ENCODE results near the gene CYP27B1.

The CYP27B1 gene

GRCh38 chr12:57766464-57767304 lies at the start of gene CYP27B1:
Gene CYP27B1, minus strand, starts transcription at chr12:57767078. Its CDS starts 37 bp downstream, at chr12:57767041.
- no peak for TF ChIP-seq Cebpa-rat (IDR thresholded peaks at IDR 0.05)
- Histone ChIP-seq H3K27ac (no peak within 1 kb of the TSS), H3K4me3 (peak within 1 kb of the TSS in 2 of 10 experiments; percentile 40 to 53; a peak in 2 of 20 replicates), H3K27me3 (peaks cover 66 to 75% (median 71%) of the 10 kb centered on the region in 11 experiments), H3K9ac (no peak within 1 kb of the TSS), H3K36me3 (peaks cover 18 to 51% (median 37%) of the 10 kb centered on the region in 11 experiments), H3K4me1 (peaks cover 18 to 55% (median 39%) of the 10 kb centered on the region in 10 experiments), H4K20me1 (peaks cover 0 to 90% (median 34%) of the 10 kb centered on the region in 11 experiments; a peak in 18 of 22 replicates), H3K9me3 (replicated peaks in 1 of 11) (peaks cover 0 to 7% (median 0%) of the 10 kb centered on the region in 11 experiments; a peak in 2 of 22 replicates), H3K4me2 (peak within 1 kb of the TSS in 5 of 11 experiments; percentile 66 to 77 (median 67); a peak in 11 of 22 replicates)

GRCh38 chr12:57816001-57816854 lies 49.4 kb upstream of the CYP27B1 start:
- Histone ChIP-seq H3K36me3 (peaks cover 23 to 37% (median 30%) of the 10 kb centered on the region in 11 experiments), H3K4me2 (peak overlapping the region in 7 of 11 experiments; percentile 19 to 85 (median 81); a peak in 13 of 22 replicates), H4K20me1 (peaks cover 0 to 22% (median 0%) of the 10 kb centered on the region in 11 experiments; a peak in 7 of 22 replicates), H3K4me3 (no peak overlapping the region), H3K27me3 (no peaks in the 10 kb centered on the region), H3K9me3 (replicated peaks in 1 of 11) (no peaks in the 10 kb centered on the region), H3K4me1 (peaks cover 0 to 57% (median 21%) of the 10 kb centered on the region in 10 experiments; a peak in 14 of 20 replicates), H3K9ac (peak overlapping the region in 1 of 11 experiments; percentile 11; a peak in 1 of 22 replicates), H3K27ac (peak overlapping the region in 7 of 11 experiments; percentile 16 to 78 (median 60); a peak in 13 of 22 replicates)
- no peak for TF ChIP-seq Cebpa-rat (IDR thresholded peaks at IDR 0.05)

- no peak overlapping the region for H3K9ac ChIP-seq
These were observed 48.5 kb upstream of the CYP27B1 start for GRCh38 chr12:57815177-57816000.

GRCh38 chr12:57813971-57814772 lies 47.3 kb upstream of the CYP27B1 start:
- Histone ChIP-seq H3K4me1 (peaks cover 0 to 59% (median 21%) of the 10 kb centered on the region in 10 experiments; a peak in 14 of 20 replicates), H3K36me3 (peaks cover 14 to 37% (median 23%) of the 10 kb centered on the region in 11 experiments; a peak in 19 of 22 replicates), H3K9me3 (replicated peaks in 1 of 11) (no peaks in the 10 kb centered on the region), H3K4me2 (no peak overlapping the region), H3K9ac (no peak overlapping the region), H3K27ac (no peak overlapping the region; a peak in 1 of 22 replicates), H4K20me1 (peaks cover 0 to 11% (median 0%) of the 10 kb centered on the region in 11 experiments; a peak in 5 of 22 replicates), H3K27me3 (no peaks in the 10 kb centered on the region), H3K4me3 (no peak overlapping the region)
- TF ChIP-seq Cebpa-rat (IDR thresholded peaks at IDR 0.05) = no peak

More at GRCh38 chr12:57815177-57816000, 48.5 kb upstream of the CYP27B1 start:
- H4K20me1 ChIP-seq = peaks cover 0 to 15% (median 0%) of the 10 kb centered on the region in 11 experiments; a peak in 5 of 22 replicates
- TF ChIP-seq Cebpa-rat (IDR thresholded peaks at IDR 0.05) = no peak
- H3K4me1 ChIP-seq = peaks cover 0 to 64% (median 21%) of the 10 kb centered on the region in 10 experiments; a peak in 14 of 20 replicates
- peaks cover 20 to 37% (median 28%) of the 10 kb centered on the region in 11 experiments for H3K36me3 ChIP-seq
- peak overlapping the region in 5 of 11 experiments; percentile 59 to 78 (median 65); a peak in 7 of 22 replicates for H3K27ac ChIP-seq
- H3K4me3 ChIP-seq = no peak overlapping the region
- peak overlapping the region in 5 of 11 experiments; percentile 45 to 85 (median 82); a peak in 7 of 22 replicates for H3K4me2 ChIP-seq
- H3K9me3 ChIP-seq (replicated peaks in 1 of 11) = no peaks in the 10 kb centered on the region
- no peaks in the 10 kb centered on the region for H3K27me3 ChIP-seq

GRCh38 chr12:57813111-57813970 lies 46.5 kb upstream of the CYP27B1 start:
- H3K27ac ChIP-seq = no peak overlapping the region; a peak in 1 of 22 replicates
- H3K36me3 ChIP-seq = peaks cover 9 to 38% (median 25%) of the 10 kb centered on the region in 11 experiments; a peak in 21 of 22 replicates

GRCh38 chr12:57811028-57811755 lies 44.3 kb upstream of the CYP27B1 start:
- Histone ChIP-seq H3K36me3 (peaks cover 23 to 60% (median 47%) of the 10 kb centered on the region in 11 experiments; a peak in 21 of 22 replicates), H4K20me1 (peaks cover 0 to 11% (median 0%) of the 10 kb centered on the region in 11 experiments; a peak in 2 of 22 replicates), H3K4me1 (peaks cover 0 to 29% (median 4%) of the 10 kb centered on the region in 10 experiments; a peak in 10 of 20 replicates), H3K27ac (no peak overlapping the region), H3K9me3 (replicated peaks in 1 of 11) (no peaks in the 10 kb centered on the region), H3K27me3 (no peaks in the 10 kb centered on the region; a peak in 1 of 22 replicates), H3K4me2 (peak overlapping the region in 3 of 11 experiments; percentile 24 to 29 (median 27); a peak in 3 of 22 replicates), H3K4me3 (no peak overlapping the region), H3K9ac (no peak overlapping the region)
- no peak for TF ChIP-seq Cebpa-rat (IDR thresholded peaks at IDR 0.05)

More at GRCh38 chr12:57813111-57813970, 46.5 kb upstream of the CYP27B1 start:
- no peaks in the 10 kb centered on the region for H3K27me3 ChIP-seq
- H3K9ac ChIP-seq = no peak overlapping the region
- no peak overlapping the region for H3K4me3 ChIP-seq
- no peak for TF ChIP-seq Cebpa-rat (IDR thresholded peaks at IDR 0.05)
- H3K4me2 ChIP-seq = no peak overlapping the region
- no peaks in the 10 kb centered on the region for H3K9me3 ChIP-seq (replicated peaks in 1 of 11)
- peaks cover 0 to 51% (median 21%) of the 10 kb centered on the region in 10 experiments; a peak in 14 of 20 replicates for H3K4me1 ChIP-seq
- H4K20me1 ChIP-seq = peaks cover 0 to 11% (median 0%) of the 10 kb centered on the region in 11 experiments; a peak in 4 of 22 replicates

Data from BLaER1 treated with 17β-estradiol and CSF1 and Interleukin-3, amounts not matched to agents 10 nM and 100 nM (cell line).